HL-60 (cell line): Measurements from ENCODE around the gene SLC1A6.

Experiments used
- CTCF ChIP-seq: IDR thresholded peaks from one replicate; pipeline ENCODE4 v1.5.1; 2011; ENCODE audit warnings: low read length, control low read depth, inconsistent platforms; ENCODE audit not compliant: insufficient read depth
- GABPA ChIP-seq: IDR thresholded peaks from 2 replicates; pipeline ENCODE4 v1.6.1; 2012; ENCODE audit warnings: low read depth
- POLR2AphosphoS5 ChIP-seq: IDR thresholded peaks from 2 replicates; pipeline ENCODE4 v1.6.1; 2012; ENCODE audit warnings: low read depth

DNA sequence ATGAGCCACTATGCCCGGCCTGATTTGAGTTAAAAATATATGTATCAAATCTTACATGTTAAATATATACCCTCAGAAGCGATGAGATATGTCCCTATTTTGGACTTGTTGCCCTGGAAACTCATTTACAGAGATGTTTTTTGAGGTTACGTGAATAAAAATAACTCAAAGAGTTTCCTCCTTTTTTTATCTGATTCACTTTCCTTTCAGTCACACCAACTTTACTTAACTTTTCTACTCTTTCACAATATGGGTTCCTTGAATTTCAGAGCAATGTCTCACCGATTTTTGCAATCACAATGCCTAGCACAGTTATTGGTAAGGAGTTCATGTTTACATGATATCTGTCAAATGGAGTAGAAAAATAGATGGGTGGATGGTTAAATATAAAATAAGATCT lies 36.1 kb downstream of the SLC1A6 start:
- no peak for TF ChIP-seq CTCF
- TF ChIP-seq POLR2AphosphoS5: no peak
- TF ChIP-seq GABPA: no peak
